Stomach (tissue), 9 donors: Measurements from ENCODE around the gene DCAF6. TPM values are rescaled to one million over a fixed set of nuclear protein-coding genes. Genes with fewer than 3 reads are reported as not detected.
A peak's percentile ranks its signal among the peaks of the same experiment; 100 is the strongest.

ENCODE experiments used
- DNase-seq, 2 donors: peaks; one replicate each; pipeline versions ENCODE4 v3.0.0 to v3.0.0-alpha.2; 2013 to 2019
- H3K27ac ChIP-seq, 5 donors: fragments of 200-600 bp in 4 of 5; sonication (generic) in 4 of 5; one replicate each; pipeline ENCODE4 v1.5.1; 2013 to 2019; ENCODE audit warnings: mild to moderate bottlenecking in 1 of 5, moderate library complexity in 1 of 5
- H3K27me3 ChIP-seq, 3 donors: fragments of 200-600 bp; sonication (generic); one replicate each; pipeline ENCODE4 v1.5.1; 2017 to 2019; ENCODE audit warnings: mixed run types in 1 of 3
- H3K36me3 ChIP-seq, 4 donors: fragments of 200-600 bp; sonication (generic); 1 replicate in 3 of 4; 2 replicates in 1 of 4; pipeline ENCODE4 v1.5.1; 2016 to 2019
- H3K4me1 ChIP-seq, 4 donors: fragments of 200-600 bp; sonication (generic); one replicate each; pipeline ENCODE4 v1.5.1; 2016 to 2019
- H3K4me3 ChIP-seq, 4 donors: fragments of 200-600 bp; sonication (generic) in 3 of 4; one replicate each; pipeline ENCODE4 v1.5.1; 2016 to 2019; ENCODE audit warnings: mild to moderate bottlenecking in 1 of 4
- H3K9me3 ChIP-seq, 4 donors: fragments of 200-600 bp; sonication (generic); one replicate each; pipeline ENCODE4 v1.5.1; 2016 to 2019
- EP300 ChIP-seq: sonication (generic); formaldehyde crosslinking; IDR thresholded peaks from one replicate; pipeline ENCODE4 v1.6.1; 2017; ENCODE audit warnings: antibody characterized with exemption
- POLR2A ChIP-seq, 4 donors: fragments of 450-650 bp; IDR thresholded peaks; one replicate each; pipeline ENCODE4 v1.6.1; 2016; ENCODE audit warnings: antibody characterized with exemption in 4 of 4, control low read depth in 2 of 4, mild to moderate bottlenecking in 1 of 4, moderate library complexity in 1 of 4
- POLR2AphosphoS5 ChIP-seq, 3 donors: sonication (generic); formaldehyde crosslinking; IDR thresholded peaks; one replicate each; pipeline ENCODE4 v1.6.1; 2016; ENCODE audit warnings: antibody characterized with exemption in 3 of 3
- WGBS, 5 donors: extraction: QIAGEN DNeasy Blood & Tissue Kit in 3 of 5; methylation state at CpG; one replicate each; pipeline versions ENCODE4 v1.1.5 to v1.1.7; 2013 to 2018; 5-methylcytosine and 5-hydroxymethylcytosine counted together
- intact Hi-C: fragments of 100-400 bp; cut with DNase I; formaldehyde crosslinking; loops from one replicate; pipeline ENCODE4 v1.15.1; 2023; ENCODE audit warnings: low total_unique reads
- polyA plus RNA-seq, 3 donors: library from polyadenylated mRNA; stranded (reverse); fragments of 200-250 nt; gene quantifications; one replicate each; pipeline ENCODE4 v1.2.3, GENCODE V29; 2013
- total RNA-seq, 5 donors: library from RNA; depleted of rRNA; stranded (reverse); fragments of >200 nt; gene quantifications; one replicate each; pipeline versions ENCODE4 v1.1.0 to v1.2.3, GENCODE V29; 2014 to 2016
- TF ChIP-seq, protein P1 (sequence below), 7 experiments: fragments of 450-650 bp in 4 of 7; fragments of 200-600 bp in 3 of 7; sonication (generic) in 3 of 7; IDR thresholded peaks; one replicate each; pipeline ENCODE4 v1.5.1; 2016 to 2019; ENCODE audit warnings: antibody characterized with exemption in 7 of 7, control low read depth in 2 of 7, mild to moderate bottlenecking in 1 of 7
- donor health status: healthy with polysubstance abuse.
- donor health status: Bipolar disorder and iron deficiency.
- donor health status: healthy.

DCAF6 gene
- total and polyA plus RNA-seq, 8 donors: 39.3 to 124 (median 71.9) TPM

DNA sequence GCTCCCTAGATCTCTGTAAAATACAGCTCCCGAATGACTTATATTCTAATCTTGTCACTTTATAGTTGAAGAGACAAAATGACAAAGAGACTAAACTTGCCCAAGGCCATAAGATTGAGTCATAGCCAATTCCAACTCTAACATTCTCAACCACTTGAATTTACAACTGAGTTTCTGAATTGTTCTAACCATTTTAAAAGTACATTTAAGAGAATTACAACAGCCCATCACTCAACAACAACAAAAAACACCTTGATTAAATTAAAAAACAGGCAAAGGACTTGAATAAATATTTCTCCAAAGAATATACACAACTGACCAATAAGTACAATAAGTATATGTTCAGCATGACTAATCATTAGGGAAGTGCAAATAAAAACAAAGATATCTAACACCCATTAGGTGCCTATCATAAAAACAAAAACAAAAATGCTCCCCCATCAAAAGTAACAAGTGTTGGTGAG lies 13.8 kb upstream of the DCAF6 start:
- TF ChIP-seq, protein P1, sequence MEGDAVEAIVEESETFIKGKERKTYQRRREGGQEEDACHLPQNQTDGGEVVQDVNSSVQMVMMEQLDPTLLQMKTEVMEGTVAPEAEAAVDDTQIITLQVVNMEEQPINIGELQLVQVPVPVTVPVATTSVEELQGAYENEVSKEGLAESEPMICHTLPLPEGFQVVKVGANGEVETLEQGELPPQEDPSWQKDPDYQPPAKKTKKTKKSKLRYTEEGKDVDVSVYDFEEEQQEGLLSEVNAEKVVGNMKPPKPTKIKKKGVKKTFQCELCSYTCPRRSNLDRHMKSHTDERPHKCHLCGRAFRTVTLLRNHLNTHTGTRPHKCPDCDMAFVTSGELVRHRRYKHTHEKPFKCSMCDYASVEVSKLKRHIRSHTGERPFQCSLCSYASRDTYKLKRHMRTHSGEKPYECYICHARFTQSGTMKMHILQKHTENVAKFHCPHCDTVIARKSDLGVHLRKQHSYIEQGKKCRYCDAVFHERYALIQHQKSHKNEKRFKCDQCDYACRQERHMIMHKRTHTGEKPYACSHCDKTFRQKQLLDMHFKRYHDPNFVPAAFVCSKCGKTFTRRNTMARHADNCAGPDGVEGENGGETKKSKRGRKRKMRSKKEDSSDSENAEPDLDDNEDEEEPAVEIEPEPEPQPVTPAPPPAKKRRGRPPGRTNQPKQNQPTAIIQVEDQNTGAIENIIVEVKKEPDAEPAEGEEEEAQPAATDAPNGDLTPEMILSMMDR (IDR thresholded peaks at IDR 0.05): no peak
- no peak for TF ChIP-seq POLR2AphosphoS5 (IDR thresholded peaks at IDR 0.05)
- TF ChIP-seq POLR2A (IDR thresholded peaks at IDR 0.05): no peak
- TF ChIP-seq EP300: no peak
- Histone ChIP-seq H3K36me3 (peaks cover 0 to 30% (median 12%) of the 10 kb centered on the region in 4 donors), H3K4me3 (no peak overlapping the region), H3K4me1 (peaks cover 0 to 71% (median 42%) of the 10 kb centered on the region in 4 donors), H3K27ac (no peak overlapping the region), H3K27me3 (no peaks in the 10 kb centered on the region), H3K9me3 (no peaks in the 10 kb centered on the region)
- no peak for DNase-seq
- intact Hi-C loops: no loop called here
- 60 to 78% (median 74%) methylated on average over 1 of the region's 1 CpG for WGBS, 5 donors

DNA sequence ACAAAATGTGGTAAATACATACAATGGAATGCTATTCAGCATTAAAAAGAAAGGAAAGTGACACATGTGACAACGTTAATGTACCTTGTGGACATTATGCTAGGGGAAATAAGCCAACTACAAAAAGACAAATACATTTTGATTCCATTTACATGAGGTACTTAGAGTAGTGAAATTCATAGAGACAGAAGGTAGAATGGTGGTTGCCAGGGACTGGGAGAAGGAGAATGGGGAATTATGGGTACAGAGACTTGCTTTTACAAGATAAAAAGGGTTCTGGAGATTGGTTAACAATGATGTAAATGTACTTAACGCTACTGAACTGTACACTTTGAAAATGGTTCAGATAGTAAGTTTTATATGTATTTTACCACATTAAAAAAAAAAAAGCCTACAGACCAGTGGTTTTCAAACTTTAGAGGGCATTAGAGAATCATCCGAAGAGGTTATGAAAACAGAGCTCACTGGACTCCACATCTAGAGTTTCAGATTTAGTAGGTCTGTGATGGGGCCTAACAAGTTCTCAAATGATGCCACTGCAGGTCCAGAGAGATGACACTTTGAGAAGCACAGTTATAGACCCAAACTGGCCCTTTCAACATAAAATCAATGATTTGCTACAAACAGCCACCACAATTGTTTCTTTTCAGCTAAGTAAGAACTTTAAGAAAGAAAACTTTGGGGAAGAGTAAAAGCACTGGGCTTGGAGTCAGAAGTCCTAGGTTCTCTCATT lies 13.0 kb upstream of the DCAF6 start:
- Histone ChIP-seq H3K27me3 (no peaks in the 10 kb centered on the region), H3K9me3 (no peaks in the 10 kb centered on the region), H3K36me3 (peaks cover 0 to 21% (median 4%) of the 10 kb centered on the region in 4 donors), H3K27ac (peak overlapping the region in 1 of 5 donors; percentile 23), H3K4me3 (no peak overlapping the region), H3K4me1 (peaks cover 0 to 75% (median 42%) of the 10 kb centered on the region in 4 donors)
- intact Hi-C loops: no loop called here
- TF ChIP-seq EP300 (no peak), POLR2A (IDR thresholded peaks at IDR 0.05) (no peak), POLR2AphosphoS5 (IDR thresholded peaks at IDR 0.05) (no peak)
- TF ChIP-seq, protein P1 (IDR thresholded peaks at IDR 0.05): no peak
- 54 to 76% (median 65%) methylated on average over 3 of the region's 3 CpGs for WGBS, 5 donors
- DNase-seq: no peak

DNA sequence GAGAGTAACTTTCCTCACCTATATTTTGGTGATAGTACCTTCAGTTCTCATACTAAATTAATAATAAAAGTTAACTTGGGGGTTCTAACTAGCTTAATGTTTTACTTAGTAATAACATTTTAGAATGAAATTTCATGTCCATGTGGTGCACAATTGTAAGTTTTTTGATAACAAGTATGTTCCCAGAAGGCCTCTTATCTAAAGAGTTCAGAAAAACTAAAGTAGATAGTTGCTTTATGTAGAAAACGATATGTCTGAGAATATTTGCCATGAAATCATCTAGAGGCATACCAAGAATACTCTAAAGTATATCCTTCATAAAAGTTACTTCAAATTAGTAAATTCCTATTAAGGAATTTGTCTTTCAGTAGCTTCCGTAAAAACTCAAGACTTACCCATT lies 12.4 kb upstream of the DCAF6 start:
- TF ChIP-seq EP300: no peak
- no peak for TF ChIP-seq POLR2A (IDR thresholded peaks at IDR 0.05)
- TF ChIP-seq, protein P1 (IDR thresholded peaks at IDR 0.05): no peak
- TF ChIP-seq POLR2AphosphoS5 (IDR thresholded peaks at IDR 0.05): no peak

DNA sequence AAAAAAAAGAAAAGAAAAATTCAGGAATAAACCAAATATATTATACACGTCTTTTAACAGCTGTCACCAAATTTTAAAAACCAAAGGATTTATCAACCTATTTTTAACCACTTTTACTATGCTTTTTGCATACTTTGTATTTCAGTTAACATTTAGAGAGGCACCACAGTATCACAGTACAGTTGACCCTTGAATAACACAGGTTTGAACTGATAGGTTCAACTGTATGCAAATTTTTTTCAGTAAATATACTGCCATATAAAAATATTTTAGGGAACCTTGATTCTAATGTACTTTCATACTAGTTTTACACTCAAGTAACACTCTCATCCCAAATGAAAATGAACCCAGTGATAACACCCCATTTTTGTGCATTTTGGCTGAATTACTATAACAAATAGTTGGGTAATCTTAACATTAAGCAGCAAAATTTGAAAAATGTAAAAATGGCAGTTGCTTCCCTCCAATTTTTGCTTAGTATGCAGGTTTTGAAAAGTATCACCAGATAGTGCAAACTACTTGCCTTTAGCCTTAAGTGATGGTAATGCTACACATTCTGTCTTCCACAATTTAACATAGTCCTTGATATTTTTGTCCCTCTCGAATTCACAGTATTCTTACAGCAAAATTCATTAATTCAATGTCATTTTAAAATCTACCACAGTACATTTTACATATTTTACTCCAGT lies 11.8 kb upstream of the DCAF6 start:
- Histone ChIP-seq H3K4me3 (no peak overlapping the region), H3K4me1 (peaks cover 7 to 81% (median 44%) of the 10 kb centered on the region in 4 donors), H3K27ac (no peak overlapping the region), H3K9me3 (no peaks in the 10 kb centered on the region), H3K27me3 (no peaks in the 10 kb centered on the region), H3K36me3 (peaks cover 0 to 16% (median 0%) of the 10 kb centered on the region in 4 donors)
- no peak for TF ChIP-seq POLR2A (IDR thresholded peaks at IDR 0.05)
- TF ChIP-seq EP300: no peak
- TF ChIP-seq POLR2AphosphoS5 (IDR thresholded peaks at IDR 0.05): no peak
- TF ChIP-seq, protein P1 (IDR thresholded peaks at IDR 0.05): no peak
- 72 to 89% (median 86%) methylated on average over 2 of the region's 2 CpGs for WGBS, 5 donors
- intact Hi-C loops: no loop called here
- no peak for DNase-seq

More for the DNA sequence above, 12.4 kb upstream of the DCAF6 start:
- Histone ChIP-seq H3K9me3 (no peaks in the 10 kb centered on the region), H3K27me3 (no peaks in the 10 kb centered on the region), H3K36me3 (peaks cover 0 to 19% (median 0%) of the 10 kb centered on the region in 4 donors), H3K4me1 (peaks cover 5 to 75% (median 45%) of the 10 kb centered on the region in 4 donors), H3K4me3 (no peak overlapping the region), H3K27ac (no peak overlapping the region)
- intact Hi-C loops: no loop called here
- 66 to 86% (median 74%) methylated on average over 2 of the region's 2 CpGs for WGBS, 5 donors
- DNase-seq: no peak
